ENCODE measurements around the gene COX4I1.
"Not testable (repeated sequence)": the region's sequence is repeated elsewhere in the genome, so short reads cannot be mapped to it uniquely, and the experiment has no call there.

COX4I1 gene

DNA sequence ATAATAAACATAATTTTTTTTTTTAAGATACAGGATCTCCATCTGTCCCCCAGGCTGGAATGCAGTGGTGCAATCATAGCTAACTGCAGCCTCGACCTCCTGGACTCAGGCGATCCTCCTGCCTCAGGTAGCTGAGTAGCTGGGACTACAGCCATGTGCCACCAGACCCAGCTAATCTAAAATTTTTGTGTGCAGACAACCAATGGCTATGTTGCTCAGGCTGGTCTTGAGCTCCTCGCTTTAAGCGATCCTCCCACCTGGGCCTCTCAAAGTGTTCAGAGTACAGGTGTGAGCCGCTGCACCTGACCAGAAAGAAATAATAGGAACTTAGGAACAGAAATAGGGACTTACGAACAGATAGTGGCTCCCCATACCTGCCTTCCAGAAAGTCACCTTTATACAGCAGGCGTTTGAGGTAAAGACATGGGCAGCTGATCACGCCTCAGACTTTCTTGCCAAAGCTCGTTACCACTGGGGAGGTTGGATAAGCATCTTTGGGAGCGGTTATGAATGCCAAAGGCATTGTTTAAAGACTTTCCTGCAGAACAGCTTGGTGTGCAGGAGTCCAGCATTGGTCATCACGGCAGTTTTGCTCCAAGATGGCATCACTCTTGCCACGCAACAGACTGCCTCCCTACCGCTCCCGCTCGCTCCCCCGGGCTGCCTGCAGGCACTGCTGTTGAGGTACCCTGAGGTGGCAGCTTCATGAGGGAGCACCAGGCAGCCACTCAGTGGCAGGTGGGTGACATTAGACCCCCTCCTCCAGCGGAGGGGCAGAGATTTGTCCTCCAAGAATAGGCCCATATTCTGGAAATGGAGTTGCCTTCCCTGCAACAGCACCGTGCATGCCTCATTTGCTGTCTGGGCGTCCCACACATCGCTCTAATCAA lies 13.6 kb downstream of the COX4I1 start:
- Histone ChIP-seq H3K27me3 (ENCODE audit: control insufficient read depth in 1 of 2, insufficient read depth in 2 of 2, low read length in 2 of 2) (peaks cover 2 to 8% of the 10 kb centered on the region in 2 donors), H3K4me1 (ENCODE audit: control insufficient read depth, insufficient read depth, low read length) (no peaks in the 10 kb centered on the region), H3K4me3 (ENCODE audit: low read length in 2 of 2) (no peak overlapping the region), H3K27ac (ENCODE audit: low read length) (no peak overlapping the region), H3K9me3 (ENCODE audit: control insufficient read depth in 2 of 2, low read length in 2 of 2) (no peaks in the 10 kb centered on the region), H3K9ac (ENCODE audit: low read length in 2 of 2) (no peak overlapping the region), H3K36me3 (ENCODE audit: control insufficient read depth in 2 of 2, insufficient read depth in 2 of 2, low read length in 2 of 2) (no peaks in the 10 kb centered on the region)

DNA sequence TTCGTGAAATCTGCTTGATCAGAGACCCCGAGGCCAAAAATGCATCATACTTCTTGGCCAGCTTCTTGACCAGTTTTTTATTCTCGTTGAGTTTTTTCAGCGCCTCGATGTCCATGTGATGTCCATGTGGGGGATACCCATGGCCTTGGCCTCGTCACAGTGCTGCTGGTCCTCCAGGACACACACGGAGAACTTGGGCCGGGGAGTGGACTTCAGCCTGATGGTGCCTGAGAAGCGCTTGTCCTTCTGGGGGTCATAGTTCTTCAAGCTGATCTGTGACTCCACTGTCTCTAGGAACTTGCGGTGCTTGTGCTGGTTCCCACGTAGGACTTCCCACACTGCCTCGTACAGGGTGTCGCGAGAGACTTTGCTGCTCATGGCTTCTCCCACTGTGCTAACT lies 16.7 kb downstream of the COX4I1 start:
- H3K4me3 ChIP-seq (ENCODE audit: low read length in 2 of 2) = no peak overlapping the region
- no peaks in the 10 kb centered on the region for H3K9me3 ChIP-seq (ENCODE audit: control insufficient read depth in 2 of 2, low read length in 2 of 2)
- no peaks in the 10 kb centered on the region for H3K36me3 ChIP-seq (ENCODE audit: control insufficient read depth in 2 of 2, insufficient read depth in 2 of 2, low read length in 2 of 2)
- no peak overlapping the region for H3K27ac ChIP-seq (ENCODE audit: low read length)
- no peak overlapping the region for H3K9ac ChIP-seq (ENCODE audit: low read length in 2 of 2)
- H3K27me3 ChIP-seq (ENCODE audit: control insufficient read depth in 1 of 2, insufficient read depth in 2 of 2, low read length in 2 of 2) = peaks cover 5 to 8% of the 10 kb centered on the region in 2 donors
- peaks cover 4% of the 10 kb centered on the region for H3K4me1 ChIP-seq (ENCODE audit: control insufficient read depth, insufficient read depth, low read length)

DNA sequence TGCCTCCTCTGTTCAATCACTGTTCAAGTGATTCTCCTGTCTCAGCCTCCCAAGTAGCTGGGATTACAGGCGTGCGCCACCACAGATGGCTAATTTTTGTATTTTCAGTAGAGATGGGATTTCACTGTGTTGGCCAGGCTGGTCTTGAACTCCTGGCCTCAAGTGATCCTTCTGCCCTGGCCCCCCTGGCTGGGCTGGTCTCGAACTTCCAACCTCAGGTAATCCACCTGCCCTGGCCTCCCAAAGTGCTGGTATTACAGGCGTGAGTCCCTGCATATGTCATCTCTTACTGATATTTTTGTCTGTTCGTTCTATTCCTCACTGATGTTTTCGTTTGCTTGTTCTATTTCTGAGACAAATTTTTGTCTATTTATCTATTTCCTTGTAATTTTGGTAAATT lies 17.7 kb downstream of the COX4I1 start:
- H3K4me3 ChIP-seq (ENCODE audit: low read length in 2 of 2); H3K9ac ChIP-seq (ENCODE audit: low read length in 2 of 2); H3K9me3 ChIP-seq (ENCODE audit: control insufficient read depth in 2 of 2, low read length in 2 of 2); H3K27ac ChIP-seq (ENCODE audit: low read length); H3K36me3 ChIP-seq (ENCODE audit: control insufficient read depth in 2 of 2, insufficient read depth in 2 of 2, low read length in 2 of 2); H3K27me3 ChIP-seq (ENCODE audit: control insufficient read depth in 1 of 2, insufficient read depth in 2 of 2, low read length in 2 of 2): not testable (repeated sequence)
- H3K4me1 ChIP-seq (ENCODE audit: control insufficient read depth, insufficient read depth, low read length) = peaks cover 11% of the 10 kb centered on the region

DNA sequence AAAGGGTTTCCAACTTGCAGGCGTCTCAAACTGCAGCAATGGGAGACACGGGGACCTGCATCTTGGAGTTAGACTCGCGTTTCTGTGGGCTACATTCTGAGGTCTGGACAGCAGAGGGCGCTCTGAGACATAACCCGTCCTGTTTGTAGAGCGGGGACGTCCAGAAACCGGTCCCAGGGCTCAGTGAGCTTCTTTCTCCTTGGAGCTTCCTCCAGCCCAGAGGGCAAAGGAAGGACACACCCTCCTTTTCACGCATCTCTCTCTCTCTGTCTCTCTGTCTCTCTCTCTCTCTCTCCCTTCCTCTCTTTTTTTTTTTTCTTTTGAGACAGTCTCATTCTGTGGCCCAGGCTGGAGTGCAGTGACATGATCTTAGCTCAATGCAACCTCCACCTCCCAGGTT lies 19.8 kb downstream of the COX4I1 start:
- H3K4me3 ChIP-seq (ENCODE audit: low read length in 2 of 2) = no peak overlapping the region
- H3K27ac ChIP-seq (ENCODE audit: low read length) = no peak overlapping the region
- no peaks in the 10 kb centered on the region for H3K9me3 ChIP-seq (ENCODE audit: control insufficient read depth in 2 of 2, low read length in 2 of 2)
- peaks cover 11% of the 10 kb centered on the region for H3K4me1 ChIP-seq (ENCODE audit: control insufficient read depth, insufficient read depth, low read length)
- H3K27me3 ChIP-seq (ENCODE audit: control insufficient read depth in 1 of 2, insufficient read depth in 2 of 2, low read length in 2 of 2) = peaks cover 0 to 4% of the 10 kb centered on the region in 2 donors
- H3K36me3 ChIP-seq (ENCODE audit: control insufficient read depth in 2 of 2, insufficient read depth in 2 of 2, low read length in 2 of 2) = no peaks in the 10 kb centered on the region
- H3K9ac ChIP-seq (ENCODE audit: low read length in 2 of 2) = no peak overlapping the region

DNA sequence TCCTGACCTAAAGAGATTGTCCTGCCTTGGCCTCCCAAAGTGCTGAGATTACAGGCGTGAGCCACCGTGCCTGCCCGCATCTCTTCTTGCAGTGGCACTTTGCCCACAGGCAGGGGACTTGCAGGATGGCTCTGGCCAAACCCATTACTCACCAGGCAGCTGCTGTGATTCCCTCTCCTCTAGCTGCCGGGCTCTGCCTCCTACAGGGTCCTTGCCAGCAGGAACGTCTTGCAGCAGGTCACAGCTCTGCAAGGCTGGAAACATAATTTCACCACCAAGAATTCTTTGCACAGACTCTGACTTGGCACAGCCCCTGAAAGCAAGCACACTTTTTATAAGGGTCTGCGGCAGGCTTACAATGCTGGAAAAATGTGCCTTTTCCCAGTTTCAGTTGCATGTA lies 20.3 kb downstream of the COX4I1 start:
- Histone ChIP-seq H3K4me1 (ENCODE audit: control insufficient read depth, insufficient read depth, low read length) (peaks cover 11% of the 10 kb centered on the region), H3K27me3 (ENCODE audit: control insufficient read depth in 1 of 2, insufficient read depth in 2 of 2, low read length in 2 of 2) (peaks cover 0 to 6% of the 10 kb centered on the region in 2 donors)

DNA sequence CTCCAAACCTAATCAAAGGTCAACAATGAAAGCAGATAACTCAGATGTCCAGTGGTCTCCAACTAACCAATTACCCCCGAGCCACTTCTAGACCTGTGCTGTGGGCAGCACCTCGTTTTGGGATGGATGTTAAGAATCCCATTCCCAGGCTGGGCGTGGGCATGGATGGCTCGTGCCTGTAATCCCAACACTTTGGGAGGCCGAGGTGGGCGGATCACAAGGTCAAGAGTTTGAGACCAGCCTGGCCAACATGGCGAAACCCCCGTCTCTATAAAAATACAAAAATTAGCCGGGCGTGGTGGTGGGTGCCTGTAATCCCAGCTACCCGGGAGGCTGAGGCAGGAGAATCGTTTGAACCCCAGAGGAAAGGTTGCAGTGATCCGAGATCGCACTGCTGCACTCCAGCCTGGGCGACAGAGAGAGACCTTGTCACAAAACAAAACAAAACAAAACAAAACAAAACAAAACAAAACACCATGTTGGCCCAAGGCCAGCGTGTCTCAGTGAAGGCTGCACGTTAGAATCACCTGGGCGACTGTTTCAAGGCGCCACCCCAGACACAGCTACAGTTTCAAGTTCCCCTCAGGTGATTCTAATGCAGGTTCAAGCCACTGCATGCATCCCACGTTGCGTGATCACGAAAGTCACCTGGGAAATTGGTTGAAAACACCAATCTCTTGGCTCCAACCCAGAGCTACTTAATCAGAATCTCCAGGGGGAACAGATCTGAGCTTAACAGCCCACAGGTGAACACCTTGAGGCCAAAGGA lies 21.3 kb downstream of the COX4I1 start:
- Histone ChIP-seq H3K4me1 (ENCODE audit: control insufficient read depth, insufficient read depth, low read length) (peaks cover 11% of the 10 kb centered on the region), H3K27ac (ENCODE audit: low read length) (no peak overlapping the region), H3K27me3 (ENCODE audit: control insufficient read depth in 1 of 2, insufficient read depth in 2 of 2, low read length in 2 of 2) (peaks cover 0 to 6% of the 10 kb centered on the region in 2 donors), H3K9ac (ENCODE audit: low read length in 2 of 2) (no peak overlapping the region), H3K36me3 (ENCODE audit: control insufficient read depth in 2 of 2, insufficient read depth in 2 of 2, low read length in 2 of 2) (no peaks in the 10 kb centered on the region), H3K4me3 (ENCODE audit: low read length in 2 of 2) (no peak overlapping the region), H3K9me3 (ENCODE audit: control insufficient read depth in 2 of 2, low read length in 2 of 2) (no peaks in the 10 kb centered on the region)

More for the DNA sequence above, 20.3 kb downstream of the COX4I1 start:
- Histone ChIP-seq H3K9me3 (ENCODE audit: control insufficient read depth in 2 of 2, low read length in 2 of 2) (no peaks in the 10 kb centered on the region), H3K9ac (ENCODE audit: low read length in 2 of 2) (no peak overlapping the region), H3K27ac (ENCODE audit: low read length) (no peak overlapping the region), H3K36me3 (ENCODE audit: control insufficient read depth in 2 of 2, insufficient read depth in 2 of 2, low read length in 2 of 2) (no peaks in the 10 kb centered on the region), H3K4me3 (ENCODE audit: low read length in 2 of 2) (no peak overlapping the region)

DNA sequence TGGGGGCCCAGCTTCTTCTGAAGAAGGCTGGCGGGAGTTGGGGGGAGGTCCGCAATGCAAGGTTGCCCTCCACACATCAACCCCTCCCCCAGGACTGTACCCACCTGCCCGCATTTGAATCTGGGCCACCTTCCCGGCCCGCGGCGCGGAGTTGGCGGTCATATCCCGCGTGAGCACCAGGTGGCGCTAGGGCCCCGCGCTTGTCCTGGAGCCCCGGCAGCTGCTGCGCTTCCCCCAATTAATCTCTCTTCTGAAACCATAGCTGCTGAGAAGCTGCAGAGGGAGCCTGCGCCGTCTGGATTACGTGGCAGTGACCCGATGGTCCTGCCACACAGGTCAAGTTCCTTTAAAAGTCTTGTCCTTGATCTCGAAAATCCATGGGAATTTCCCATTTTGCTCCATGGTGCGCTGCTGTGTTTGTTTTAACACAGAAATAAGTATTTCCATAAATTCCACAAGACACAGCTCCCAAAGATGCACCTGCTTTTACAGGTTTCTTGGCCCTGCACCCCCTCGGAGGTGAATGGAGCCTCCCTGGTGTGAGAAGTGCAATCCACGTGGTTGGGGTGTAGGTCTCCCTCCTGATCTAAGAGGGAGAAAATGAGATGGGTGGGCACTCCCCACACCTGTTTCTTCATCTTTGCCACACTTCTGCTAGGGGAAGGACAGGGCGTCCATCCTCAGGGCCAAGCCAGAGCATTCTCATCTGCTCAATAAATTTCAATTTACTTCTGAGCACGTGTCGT lies 22.1 kb downstream of the COX4I1 start:
- peaks cover 11% of the 10 kb centered on the region for H3K4me1 ChIP-seq (ENCODE audit: control insufficient read depth, insufficient read depth, low read length)
- no peaks in the 10 kb centered on the region for H3K36me3 ChIP-seq (ENCODE audit: control insufficient read depth in 2 of 2, insufficient read depth in 2 of 2, low read length in 2 of 2)
- no peak overlapping the region for H3K4me3 ChIP-seq (ENCODE audit: low read length in 2 of 2)
- H3K9me3 ChIP-seq (ENCODE audit: control insufficient read depth in 2 of 2, low read length in 2 of 2) = no peaks in the 10 kb centered on the region
- H3K9ac ChIP-seq (ENCODE audit: low read length in 2 of 2) = no peak overlapping the region
- no peak overlapping the region for H3K27ac ChIP-seq (ENCODE audit: low read length)
- H3K27me3 ChIP-seq (ENCODE audit: control insufficient read depth in 1 of 2, insufficient read depth in 2 of 2, low read length in 2 of 2) = peaks cover 0 to 6% of the 10 kb centered on the region in 2 donors

DNA sequence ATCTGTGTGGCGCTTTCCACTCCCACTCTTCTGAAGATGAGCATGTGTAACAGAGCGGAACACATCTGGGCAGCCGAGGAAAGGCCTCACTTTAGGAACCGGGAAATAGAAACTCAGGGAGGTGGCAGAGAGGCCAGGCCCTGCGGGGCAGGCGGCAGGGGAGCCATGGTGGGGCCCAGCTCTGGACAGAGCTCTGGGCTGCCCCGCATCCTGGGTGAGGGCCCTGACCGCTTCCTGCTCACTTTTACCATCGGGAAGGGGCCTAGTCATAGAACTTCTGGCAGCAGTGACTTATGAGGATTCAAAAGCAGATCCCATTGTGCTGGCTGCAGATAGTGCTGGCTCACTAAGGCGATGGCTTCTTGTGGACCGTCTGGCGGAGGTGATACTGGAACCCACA lies 22.6 kb downstream of the COX4I1 start:
- Histone ChIP-seq H3K27ac (ENCODE audit: low read length) (no peak overlapping the region), H3K36me3 (ENCODE audit: control insufficient read depth in 2 of 2, insufficient read depth in 2 of 2, low read length in 2 of 2) (no peaks in the 10 kb centered on the region), H3K27me3 (ENCODE audit: control insufficient read depth in 1 of 2, insufficient read depth in 2 of 2, low read length in 2 of 2) (peaks cover 0 to 6% of the 10 kb centered on the region in 2 donors), H3K9me3 (ENCODE audit: control insufficient read depth in 2 of 2, low read length in 2 of 2) (no peaks in the 10 kb centered on the region), H3K9ac (ENCODE audit: low read length in 2 of 2) (no peak overlapping the region), H3K4me1 (ENCODE audit: control insufficient read depth, insufficient read depth, low read length) (peaks cover 11% of the 10 kb centered on the region), H3K4me3 (ENCODE audit: low read length in 2 of 2) (no peak overlapping the region)

DNA sequence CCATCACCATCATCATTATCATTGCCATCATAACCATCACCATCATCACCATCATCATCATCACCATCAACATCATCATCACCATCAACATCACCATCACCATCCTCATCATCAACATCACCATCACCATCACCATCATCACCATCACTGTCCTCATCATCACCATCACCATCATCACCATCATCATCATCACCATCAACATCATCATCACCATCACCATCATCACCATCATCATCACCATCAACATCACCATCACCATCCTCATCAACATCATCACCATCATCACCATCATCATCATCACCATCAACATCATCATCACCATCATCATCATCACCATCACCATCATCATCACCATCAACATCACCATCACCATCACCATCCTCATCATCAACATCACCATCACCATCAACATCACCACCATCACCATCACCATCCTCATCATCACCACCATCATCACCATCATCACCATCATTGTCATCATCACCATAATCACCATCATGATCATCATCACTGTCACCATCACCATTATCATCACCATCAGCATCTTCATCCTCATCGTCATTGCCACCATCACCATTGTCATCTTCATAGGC lies 23.9 kb downstream of the COX4I1 start:
- H3K9ac ChIP-seq (ENCODE audit: low read length in 2 of 2) = no peak overlapping the region
- no peak overlapping the region for H3K4me3 ChIP-seq (ENCODE audit: low read length in 2 of 2)
- peaks cover 11% of the 10 kb centered on the region for H3K4me1 ChIP-seq (ENCODE audit: control insufficient read depth, insufficient read depth, low read length)
- H3K27ac ChIP-seq (ENCODE audit: low read length) = no peak overlapping the region
- no peaks in the 10 kb centered on the region for H3K36me3 ChIP-seq (ENCODE audit: control insufficient read depth in 2 of 2, insufficient read depth in 2 of 2, low read length in 2 of 2)
- H3K9me3 ChIP-seq (ENCODE audit: control insufficient read depth in 2 of 2, low read length in 2 of 2) = no peaks in the 10 kb centered on the region
- peaks cover 0 to 6% of the 10 kb centered on the region in 2 donors for H3K27me3 ChIP-seq (ENCODE audit: control insufficient read depth in 1 of 2, insufficient read depth in 2 of 2, low read length in 2 of 2)

Data from stomach smooth muscle (tissue), 2 donors.